Activated CD8-positive, alpha-beta memory T cell treated with anti-CD3 and anti-CD28 coated beads for 4 hours (primary cell): ENCODE measurements around the gene CMTM3.
"Not testable (repeated sequence)": the region's sequence is repeated elsewhere in the genome, so short reads cannot be mapped to it uniquely, and the experiment has no call there.

ENCODE experiments used
- DNase-seq, 2 donors: peaks; one replicate each; pipeline ENCODE4 v3.0.0-alpha.2; 2020; ENCODE audit warnings: low read depth in 2 of 2

Gene CMTM3

GRCh38 chr16:66581246-66581952 is 23.1 kb upstream of the CMTM3 start:
- no peak for DNase-seq

- DNase-seq: no peak
These were observed 18.8 kb upstream of the CMTM3 start for GRCh38 chr16:66585481-66586239.

- no peak for DNase-seq
These were observed 16.5 kb upstream of the CMTM3 start for GRCh38 chr16:66587881-66588600.

GRCh38 chr16:66588981-66589713 is 15.4 kb upstream of the CMTM3 start:
- DNase-seq: peak; percentile 39 to 44

GRCh38 chr16:66590322-66590721 is 14.2 kb upstream of the CMTM3 start:
- DNase-seq: no peak

- no peak for DNase-seq
These were observed 13.5 kb upstream of the CMTM3 start for GRCh38 chr16:66591018-66591417.

- DNase-seq: no peak
These were observed 12.3 kb upstream of the CMTM3 start for GRCh38 chr16:66592241-66592640.

- no peak for DNase-seq
These were observed 11.7 kb upstream of the CMTM3 start for GRCh38 chr16:66592814-66593213.

- DNase-seq: no peak
These were observed 9.8 kb upstream of the CMTM3 start for GRCh38 chr16:66594739-66595138.

GRCh38 chr16:66596559-66596958 is 7.9 kb upstream of the CMTM3 start:
- not testable (repeated sequence) for DNase-seq

GRCh38 chr16:66596986-66597848 is 7.3 kb upstream of the CMTM3 start:
- DNase-seq: no peak

GRCh38 chr16:66598111-66598510 is 6.4 kb upstream of the CMTM3 start:
- DNase-seq: no peak

- DNase-seq: no peak
These were observed 4.8 kb upstream of the CMTM3 start for GRCh38 chr16:66599726-66600125.

- DNase-seq: no peak
These were observed 4.0 kb upstream of the CMTM3 start for GRCh38 chr16:66600477-66600876.

- no peak for DNase-seq
These were observed 3.0 kb upstream of the CMTM3 start for GRCh38 chr16:66601471-66601870.

- peak; percentile 29 to 45 for DNase-seq
These were observed 748 bp upstream of the CMTM3 start for GRCh38 chr16:66603537-66604375.

- no peak for DNase-seq
These were observed 874 bp downstream of the CMTM3 start for GRCh38 chr16:66605177-66605978.

GRCh38 chr16:66605979-66606751 is 1.7 kb downstream of the CMTM3 start:
- DNase-seq: no peak
